Naive thymus-derived CD4-positive, alpha-beta T cell (primary cell): ENCODE data around the gene CRPPA. TPM values are rescaled to one million over a fixed set of nuclear protein-coding genes. Genes with fewer than 3 reads are reported as not detected.

Experiments used
- ATAC-seq: fragments of 150-1000 bp; cut with Tn5 transposase; 2 replicates; pipeline ENCODE4 v1.10.0; 2021; ENCODE audit warnings: mild to moderate bottlenecking, moderate library complexity
- CTCF ChIA-PET: fragments of 350-600 bp; sonication (Branson Sonifier 250); formaldehyde crosslinking; loops from one replicate; lab custom pipeline; 2021; ENCODE audit warnings: antibody characterized with exemption; lab: Charles Lee
- POLR2A ChIA-PET: fragments of 350-600 bp; sonication (Branson Sonifier 250); formaldehyde crosslinking; loops from one replicate; lab custom pipeline; 2021; ENCODE audit warnings: antibody characterized with exemption, inconsistent platforms; lab: Charles Lee
- DNase-seq, 9 donors: peaks; one replicate each; pipeline versions ENCODE4 v3.0.0 to v3.0.0-alpha.2; 2020 to 2022; ENCODE audit warnings: mixed read lengths in 1 of 9
- H3K27ac ChIP-seq: one replicate; pipeline ENCODE4 v1.7.0; 2013; ENCODE audit warnings: mild to moderate bottlenecking, low read depth, low read length, moderate library complexity
- H3K27me3 ChIP-seq, 2 donors: one replicate each; pipeline ENCODE4 v1.7.0; 2013; ENCODE audit warnings: low read length in 2 of 2, mild to moderate bottlenecking in 2 of 2, moderate library complexity in 2 of 2; ENCODE audit not compliant: control insufficient read depth in 2 of 2, insufficient read depth in 2 of 2
- H3K36me3 ChIP-seq, 3 experiments: 1 replicate in 2 of 3; 2 replicates in 1 of 3; pipeline ENCODE4 v1.7.0; 2013; ENCODE audit warnings: low read length in 3 of 3, mild to moderate bottlenecking in 3 of 3, moderate library complexity in 1 of 3; ENCODE audit not compliant: insufficient read depth in 3 of 3, control insufficient read depth in 2 of 3
- H3K4me1 ChIP-seq, 2 donors: one replicate each; pipeline ENCODE4 v1.7.0; 2013; ENCODE audit warnings: low read length in 2 of 2, mild to moderate bottlenecking in 2 of 2, moderate library complexity in 1 of 2; ENCODE audit not compliant: control insufficient read depth in 2 of 2, insufficient read depth in 2 of 2
- H3K4me3 ChIP-seq: 2 replicates; pipeline ENCODE4 v1.7.0; 2013; ENCODE audit warnings: mild to moderate bottlenecking, low read length
- H3K9me3 ChIP-seq, 3 experiments: 1 replicate in 2 of 3; 2 replicates in 1 of 3; pipeline ENCODE4 v1.7.0; 2013; ENCODE audit warnings: low read length in 3 of 3; ENCODE audit not compliant: control insufficient read depth in 2 of 3
- H3K27ac Mint-ChIP-seq, 9 donors: one replicate each; pipeline ENCODE4 v1.8.0; 2020 to 2022; ENCODE audit warnings: mixed read lengths in 9 of 9, mild to moderate bottlenecking in 8 of 9, moderate library complexity in 5 of 9, inconsistent platforms in 2 of 9
- H3K27me3 Mint-ChIP-seq, 5 donors: one replicate each; pipeline ENCODE4 v1.8.0; 2021 to 2022; ENCODE audit warnings: mixed read lengths in 5 of 5, mild to moderate bottlenecking in 1 of 5
- H3K36me3 Mint-ChIP-seq, 5 donors: one replicate each; pipeline ENCODE4 v1.8.0; 2020 to 2022; ENCODE audit warnings: mixed read lengths in 5 of 5, mild to moderate bottlenecking in 3 of 5, inconsistent platforms in 1 of 5
- H3K4me1 Mint-ChIP-seq, 7 donors: one replicate each; pipeline ENCODE4 v1.8.0; 2020 to 2022; ENCODE audit warnings: mixed read lengths in 7 of 7, mild to moderate bottlenecking in 3 of 7, inconsistent platforms in 1 of 7
- H3K4me3 Mint-ChIP-seq, 10 donors: one replicate each; pipeline ENCODE4 v1.8.0; 2020 to 2022; ENCODE audit warnings: mild to moderate bottlenecking in 10 of 10, mixed read lengths in 10 of 10, moderate library complexity in 6 of 10, inconsistent platforms in 2 of 10
- H3K9me3 Mint-ChIP-seq, 11 donors: one replicate each; pipeline ENCODE4 v1.8.0; 2020 to 2022; ENCODE audit warnings: mixed read lengths in 11 of 11, mild to moderate bottlenecking in 4 of 11, inconsistent platforms in 1 of 11, moderate library complexity in 1 of 11
- intact Hi-C, 2 donors: fragments of 100-400 bp; cut with micrococcal nuclease; formaldehyde crosslinking; loops; one replicate each; pipeline ENCODE4 v1.15.1; 2023
- polyA plus RNA-seq, 2 donors: library from polyadenylated mRNA; unstranded; fragments of 300-500 nt; fragmentation: Illumina TruSeq; gene quantifications; one replicate each; pipeline ENCODE4 v1.2.3, GENCODE V29; 2021
- total RNA-seq, 6 experiments: library from RNA in 5 of 6; stranded (reverse) in 5 of 6; gene quantifications; 1 replicate in 5 of 6; 2 replicates in 1 of 6; pipeline ENCODE4 v1.2.3 and lab custom pipeline; 2021 to 2026

CRPPA gene
- total and polyA plus RNA-seq, 7 experiments from 2014 or later = 0.21 to 2.5 (median 1.3) TPM

DNA sequence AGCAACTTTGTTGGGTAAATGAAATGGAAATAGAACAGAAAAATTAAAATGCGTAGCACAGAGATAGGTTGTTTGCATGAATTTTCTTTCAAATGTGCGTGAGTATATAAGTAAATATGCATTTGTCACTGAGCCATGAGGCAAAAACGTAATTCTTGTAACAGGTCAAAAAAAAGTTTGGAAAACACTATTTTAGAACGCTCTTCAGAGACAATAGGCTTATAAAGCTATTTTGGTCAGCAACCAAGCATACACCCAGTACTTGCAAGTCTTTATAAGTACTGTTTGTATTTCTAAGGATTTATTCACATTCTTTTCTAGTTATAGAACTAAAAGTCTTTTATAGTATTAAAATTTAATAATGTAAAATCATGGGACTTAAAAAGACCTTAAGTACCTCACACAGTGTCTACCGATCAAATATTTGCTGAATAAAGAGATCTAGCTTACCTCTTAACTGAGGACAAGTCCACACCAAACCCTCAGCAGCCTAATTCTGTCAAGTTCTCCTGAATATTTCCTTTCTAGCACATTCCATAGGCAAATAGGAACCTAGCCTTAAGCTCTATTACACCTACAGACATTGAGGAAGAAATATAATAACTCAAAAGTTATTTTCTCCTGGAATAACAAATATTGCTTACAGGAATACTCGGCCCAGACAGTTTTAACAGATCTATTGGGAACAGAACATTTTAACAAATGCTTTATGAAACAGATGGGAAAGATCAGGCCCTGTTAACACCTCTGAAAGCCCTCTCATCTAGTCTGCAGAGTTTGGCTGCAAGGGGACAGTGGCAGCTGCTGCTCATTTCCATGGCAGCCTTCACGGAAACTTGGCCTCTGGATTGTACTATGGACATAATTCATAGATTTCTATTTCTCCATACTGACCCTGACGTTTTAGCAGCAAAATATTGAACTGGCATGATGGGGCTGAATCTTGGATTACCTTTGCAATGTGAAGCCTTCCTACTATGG lies 8.8 kb downstream of the CRPPA start:
- Mint-ChIP-seq H3K9me3 (no peaks in the 10 kb centered on the region), H3K36me3 (no peaks in the 10 kb centered on the region), H3K27me3 (peaks cover 0 to 8% (median 0%) of the 10 kb centered on the region in 5 donors), H3K4me3 (no peak overlapping the region), H3K4me1 (peaks cover 0 to 4% (median 0%) of the 10 kb centered on the region in 7 donors), H3K27ac (no peak overlapping the region)
- no peaks in the 10 kb centered on the region for H3K36me3 ChIP-seq
- no peaks in the 10 kb centered on the region for H3K9me3 ChIP-seq
- no peak overlapping the region for H3K27ac ChIP-seq
- no peaks in the 10 kb centered on the region for H3K4me1 ChIP-seq
- ChIA-PET POLR2A (no interaction called here), CTCF (interaction anchor here (1.0 kb wide), 1 partner anchor 152 kb away, joined by 4 read pairs; no protein-coding TSS in a partner anchor)
- ATAC-seq (no peak), DNase-seq (no peak)
- intact Hi-C loops = no loop called here
- H3K4me3 ChIP-seq = no peak overlapping the region
- H3K27me3 ChIP-seq = no peaks in the 10 kb centered on the region

DNA sequence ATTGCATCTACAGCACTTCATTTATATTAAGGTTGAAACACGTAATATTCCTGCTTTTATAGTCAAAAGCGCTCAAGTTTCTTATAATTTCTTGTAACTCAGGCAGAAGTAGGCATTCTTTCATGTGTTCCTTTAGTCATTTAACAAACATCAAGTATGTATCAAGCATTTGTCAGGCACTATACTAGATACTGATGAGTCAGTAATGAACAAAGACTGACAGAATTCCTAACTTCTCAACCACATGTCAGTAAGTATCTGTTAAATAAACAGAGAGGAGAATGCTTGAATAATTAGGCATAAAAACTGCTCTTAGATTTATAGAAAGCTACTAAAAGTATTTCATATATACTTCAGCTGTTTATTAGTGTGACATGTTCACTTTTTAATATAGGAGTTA lies 9.9 kb downstream of the CRPPA start:
- Histone ChIP-seq H3K4me1 (no peaks in the 10 kb centered on the region), H3K4me3 (no peak overlapping the region), H3K9me3 (no peaks in the 10 kb centered on the region), H3K36me3 (no peaks in the 10 kb centered on the region), H3K27ac (no peak overlapping the region), H3K27me3 (no peaks in the 10 kb centered on the region)
- no peaks in the 10 kb centered on the region for H3K36me3 Mint-ChIP-seq
- no peak overlapping the region for H3K4me3 Mint-ChIP-seq
- H3K9me3 Mint-ChIP-seq = no peaks in the 10 kb centered on the region
- no peak overlapping the region for H3K27ac Mint-ChIP-seq
- ATAC-seq = no peak
- peaks cover 0 to 10% (median 0%) of the 10 kb centered on the region in 5 donors for H3K27me3 Mint-ChIP-seq
- H3K4me1 Mint-ChIP-seq = no peaks in the 10 kb centered on the region
- no peak for DNase-seq
- ChIA-PET CTCF (interaction anchor here (0.6 to 1.4 kb wide), 2 partner anchors 9 to 28 kb away, joined by 3 read pairs; no protein-coding TSS in a partner anchor), POLR2A (no interaction called here)
- intact Hi-C loops = no loop called here

DNA sequence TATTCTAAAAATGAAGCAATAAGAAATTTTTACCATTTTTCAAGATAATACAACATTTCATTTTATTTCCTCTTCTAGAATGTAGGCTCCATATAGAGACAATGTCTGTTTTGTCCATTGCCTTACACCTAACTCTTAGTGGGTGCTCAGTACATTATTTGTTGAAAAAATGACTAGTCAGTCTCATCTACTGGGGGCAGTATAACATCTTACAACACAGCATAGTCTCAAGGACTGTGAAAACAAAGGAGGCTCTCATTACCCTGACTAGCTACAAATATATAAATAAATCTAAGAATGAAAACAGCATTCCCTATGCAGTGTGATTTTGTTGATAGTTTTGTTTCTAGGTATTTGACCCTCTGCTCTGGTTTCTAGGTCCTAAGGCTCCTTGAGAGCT lies 11.6 kb downstream of the CRPPA start:
- Mint-ChIP-seq H3K4me1 (no peaks in the 10 kb centered on the region), H3K36me3 (peaks cover 0 to under 1% (median 0%) of the 10 kb centered on the region in 5 donors), H3K27me3 (peaks cover 0 to 10% (median 0%) of the 10 kb centered on the region in 5 donors), H3K27ac (no peak overlapping the region), H3K4me3 (no peak overlapping the region), H3K9me3 (no peaks in the 10 kb centered on the region)
- Histone ChIP-seq H3K4me1 (no peaks in the 10 kb centered on the region), H3K36me3 (no peaks in the 10 kb centered on the region), H3K4me3 (no peak overlapping the region), H3K9me3 (no peaks in the 10 kb centered on the region), H3K27me3 (no peaks in the 10 kb centered on the region), H3K27ac (no peak overlapping the region)
- ChIA-PET CTCF (interaction anchor here (0.6 to 1.3 kb wide), 2 partner anchors 10 to 155 kb away, joined by 3 to 6 read pairs; no protein-coding TSS in a partner anchor), POLR2A (no interaction called here)
- intact Hi-C loops = no loop called here
- ATAC-seq = no peak
- no peak for DNase-seq

DNA sequence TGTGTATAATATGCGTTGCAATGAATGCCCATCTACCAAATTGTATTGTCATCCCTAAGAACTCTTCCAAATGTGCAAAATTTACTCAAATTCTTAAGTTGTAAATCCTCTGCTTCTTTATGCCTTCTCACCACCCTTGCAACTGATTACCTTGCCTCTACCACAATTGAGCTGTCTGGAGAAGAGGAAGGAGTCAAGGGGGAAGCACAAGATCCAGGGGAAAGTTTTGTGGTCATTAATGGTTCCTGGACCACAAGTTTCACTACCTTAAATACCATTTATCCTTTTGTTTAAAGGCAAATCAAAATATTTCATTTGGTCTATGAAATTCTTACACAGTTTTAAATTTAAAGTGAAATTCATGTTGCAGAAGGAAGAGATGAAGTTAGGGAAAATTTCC lies 16.7 kb downstream of the CRPPA start:
- Mint-ChIP-seq H3K27ac (no peak overlapping the region), H3K36me3 (peaks cover 2 to 29% (median 18%) of the 10 kb centered on the region in 5 donors), H3K4me3 (no peak overlapping the region), H3K27me3 (peaks cover 0 to 3% (median 0%) of the 10 kb centered on the region in 5 donors), H3K9me3 (peaks cover 3 to 29% (median 16%) of the 10 kb centered on the region in 11 donors), H3K4me1 (no peaks in the 10 kb centered on the region)
- H3K4me3 ChIP-seq = no peak overlapping the region
- intact Hi-C loops = no loop called here
- POLR2A ChIA-PET = no interaction called here
- no peak overlapping the region for H3K27ac ChIP-seq
- no peak for DNase-seq
- CTCF ChIA-PET = no interaction called here
- no peaks in the 10 kb centered on the region for H3K27me3 ChIP-seq
- H3K4me1 ChIP-seq = no peaks in the 10 kb centered on the region
- H3K9me3 ChIP-seq = no peaks in the 10 kb centered on the region
- no peaks in the 10 kb centered on the region for H3K36me3 ChIP-seq
- ATAC-seq = peak; percentile 48

DNA sequence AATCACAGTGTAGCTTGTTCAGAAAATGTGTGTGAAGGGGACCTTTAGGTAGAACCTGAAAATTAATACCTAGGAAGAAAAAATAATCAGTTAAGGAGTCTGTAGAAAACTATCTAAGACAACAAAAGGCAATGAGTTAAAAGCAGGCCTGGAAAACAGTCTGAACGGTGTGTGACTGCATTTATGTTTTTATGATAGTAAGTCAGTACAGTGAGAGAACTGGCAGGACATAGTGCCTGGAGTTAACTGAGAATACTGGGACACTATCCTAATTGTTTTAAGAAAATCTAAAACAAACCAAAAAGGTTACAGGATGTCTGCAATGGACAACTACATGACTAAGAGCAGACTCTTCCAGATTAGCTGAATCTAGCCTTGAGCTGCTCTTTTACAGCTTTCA lies 17.9 kb downstream of the CRPPA start:
- H3K4me3 ChIP-seq = no peak overlapping the region
- no peak overlapping the region for H3K4me3 Mint-ChIP-seq
- no peak overlapping the region for H3K27ac ChIP-seq
- DNase-seq = no peak
- H3K9me3 ChIP-seq = no peaks in the 10 kb centered on the region
- no peaks in the 10 kb centered on the region for H3K27me3 ChIP-seq
- peaks cover 6 to 29% (median 16%) of the 10 kb centered on the region in 11 donors for H3K9me3 Mint-ChIP-seq
- peaks cover 6 to 29% (median 18%) of the 10 kb centered on the region in 5 donors for H3K36me3 Mint-ChIP-seq
- CTCF ChIA-PET = no interaction called here
- no peaks in the 10 kb centered on the region for H3K36me3 ChIP-seq
- no peaks in the 10 kb centered on the region for H3K4me1 Mint-ChIP-seq
- no peak for ATAC-seq
- no peak overlapping the region for H3K27ac Mint-ChIP-seq
- POLR2A ChIA-PET = no interaction called here
- no peaks in the 10 kb centered on the region for H3K4me1 ChIP-seq
- H3K27me3 Mint-ChIP-seq = peaks cover 0 to 3% (median 0%) of the 10 kb centered on the region in 5 donors
- intact Hi-C loops = no loop called here

DNA sequence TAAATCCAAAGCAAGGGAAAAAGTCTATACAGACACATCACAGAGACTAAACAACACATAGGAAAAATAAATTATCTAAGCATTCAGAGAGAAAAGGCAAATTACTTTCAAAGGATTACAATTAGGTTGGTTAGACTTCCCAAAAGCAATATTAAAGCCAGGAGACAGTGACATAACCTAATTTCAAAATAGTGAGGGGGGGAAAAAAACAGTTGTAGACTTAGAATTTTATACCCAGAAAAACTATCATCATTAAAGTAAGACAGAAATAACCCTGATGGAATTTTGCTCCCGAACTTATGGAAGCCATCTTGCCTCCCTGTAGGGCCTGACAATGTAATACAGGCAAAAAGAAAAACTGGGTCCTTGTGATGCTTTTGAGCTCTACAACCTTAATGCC lies 18.4 kb downstream of the CRPPA start:
- Histone ChIP-seq H3K4me1 (no peaks in the 10 kb centered on the region), H3K9me3 (no peaks in the 10 kb centered on the region), H3K27me3 (no peaks in the 10 kb centered on the region), H3K36me3 (no peaks in the 10 kb centered on the region), H3K4me3 (no peak overlapping the region), H3K27ac (no peak overlapping the region)
- H3K4me3 Mint-ChIP-seq = no peak overlapping the region
- H3K27ac Mint-ChIP-seq = no peak overlapping the region
- H3K4me1 Mint-ChIP-seq = no peaks in the 10 kb centered on the region
- ChIA-PET POLR2A (no interaction called here), CTCF (no interaction called here)
- ATAC-seq (no peak), DNase-seq (no peak)
- H3K27me3 Mint-ChIP-seq = peaks cover 0 to 3% (median 0%) of the 10 kb centered on the region in 5 donors
- intact Hi-C loops = no loop called here
- peaks cover 6 to 29% (median 16%) of the 10 kb centered on the region in 11 donors for H3K9me3 Mint-ChIP-seq
- H3K36me3 Mint-ChIP-seq = peaks cover 6 to 29% (median 18%) of the 10 kb centered on the region in 5 donors
